ENCODE data around the gene MPND. TPM values are rescaled to one million over a fixed set of nuclear protein-coding genes. Genes with fewer than 3 reads are reported as not detected.

Gene MPND
- total RNA-seq, 1 donor from 2014 or later: 22.7 TPM

DNA sequence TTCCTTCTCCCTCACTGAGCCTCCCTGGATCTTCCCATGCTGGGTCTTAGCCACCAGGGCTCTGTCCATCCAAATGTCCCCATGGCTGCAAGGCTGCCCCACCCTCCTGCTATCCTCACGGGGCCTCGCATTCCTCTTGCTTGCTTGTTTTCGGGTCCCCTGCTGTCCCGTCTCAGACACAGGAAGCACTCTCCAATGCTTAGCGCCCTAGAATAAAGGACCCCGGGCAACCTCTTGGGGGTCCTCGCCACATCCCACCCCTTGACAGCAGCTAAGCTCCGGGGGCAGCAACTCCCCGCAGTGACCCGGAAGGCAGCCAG is 33.3 kb downstream of the MPND start:
- intact Hi-C loops (cut with micrococcal nuclease): no loop called here

DNA sequence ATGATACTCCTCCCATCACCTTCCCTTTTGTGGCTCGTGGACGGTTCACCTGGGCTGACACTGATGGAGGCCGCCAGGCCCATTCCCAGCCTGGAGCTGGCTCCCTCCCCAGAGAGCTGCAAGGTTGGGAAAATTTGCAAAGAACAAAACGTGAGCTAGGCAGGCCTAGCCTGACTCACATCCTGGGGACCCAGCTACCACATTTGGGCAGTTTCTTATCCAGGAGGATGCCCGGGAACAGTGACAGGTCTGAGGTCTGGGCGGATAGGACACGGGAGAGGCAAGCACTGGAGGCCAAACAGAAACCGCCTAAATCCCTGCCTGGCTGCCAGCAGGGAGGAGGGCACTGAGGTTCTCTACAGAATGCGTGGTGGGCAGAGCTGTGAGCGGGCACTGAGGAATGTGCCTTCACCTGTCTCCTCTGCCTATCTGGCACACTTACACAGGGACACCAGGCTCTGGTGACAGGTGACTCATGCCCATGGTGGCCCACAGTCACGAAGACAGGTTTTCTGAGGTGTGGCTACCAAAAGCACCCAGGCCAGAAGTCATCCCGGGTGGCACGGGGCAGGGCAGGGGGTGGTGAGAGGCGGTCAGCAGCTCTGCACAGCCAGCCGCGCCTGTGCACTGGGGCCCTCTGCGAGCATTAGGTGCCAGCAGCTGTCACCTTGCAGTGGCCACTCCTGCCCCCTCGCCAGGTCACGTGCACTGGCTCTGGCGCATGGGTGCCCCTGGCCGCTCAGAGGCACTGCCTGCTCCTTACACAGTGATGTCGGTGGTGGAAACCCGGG is 33.8 kb downstream of the MPND start:
- intact Hi-C loops (cut with micrococcal nuclease): no loop called here

DNA sequence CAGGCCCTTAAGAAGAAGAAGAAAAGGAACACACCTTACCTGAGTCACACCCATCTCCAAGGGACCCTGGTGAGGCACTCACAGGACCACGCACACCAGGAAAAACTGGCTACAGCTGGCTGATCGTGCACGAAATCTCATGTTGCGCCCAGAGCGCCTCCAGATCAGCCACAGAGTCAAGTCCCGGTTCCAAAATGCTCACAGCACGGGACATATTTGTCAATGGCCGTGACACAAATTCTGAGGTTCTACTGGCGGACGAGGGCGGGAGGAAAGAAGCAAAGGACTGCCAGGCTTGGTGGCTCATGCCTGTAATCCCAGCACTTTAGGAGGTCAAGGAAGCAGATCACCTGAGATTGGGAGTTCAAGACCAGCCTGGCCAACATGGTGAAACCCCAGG is 35.5 kb downstream of the MPND start:
- intact Hi-C loops (cut with micrococcal nuclease): no loop called here

DNA sequence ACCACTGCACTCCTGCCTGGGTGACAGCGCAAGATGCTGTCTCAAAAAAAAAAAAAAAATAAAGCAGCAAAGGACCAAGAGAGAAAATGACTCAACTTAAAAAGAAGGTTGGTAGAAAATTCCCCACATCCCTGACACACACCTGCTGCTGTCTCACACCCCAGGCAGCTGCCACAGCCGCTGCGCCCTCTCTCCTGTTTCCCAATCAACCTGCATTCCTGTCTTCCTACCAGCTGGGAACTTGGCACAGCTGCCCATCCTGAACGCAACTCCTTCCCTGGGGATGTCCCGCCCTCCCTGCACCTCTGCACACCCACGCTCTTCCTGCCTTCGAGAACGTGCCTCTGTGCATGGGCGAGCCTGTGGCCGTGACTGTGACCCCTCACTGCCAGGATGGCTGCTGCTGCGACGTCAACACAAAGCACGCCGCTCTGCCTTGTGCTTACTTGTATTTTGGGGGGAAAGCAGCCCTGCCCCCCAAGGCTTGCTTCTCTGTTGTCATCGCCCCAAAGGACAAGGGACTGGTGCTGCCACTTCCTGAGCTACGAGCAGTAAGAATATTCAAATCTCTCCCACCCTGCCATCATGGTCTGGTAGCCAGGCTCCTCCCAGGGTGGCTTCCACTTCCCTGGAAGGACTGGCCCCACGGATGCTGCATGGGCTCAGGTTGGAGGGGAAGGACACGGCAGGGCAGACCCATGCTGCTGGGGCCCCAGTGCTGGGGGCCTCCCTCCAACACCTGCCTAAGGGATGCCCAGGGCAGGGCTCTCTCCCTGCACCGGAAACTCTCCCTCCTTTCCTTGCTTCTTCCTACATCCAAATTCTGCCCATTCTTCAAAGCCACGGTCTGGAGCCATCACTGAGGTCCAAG is 36.3 kb downstream of the MPND start:
- intact Hi-C loops (cut with micrococcal nuclease): loop anchor here (1.0 kb wide), 2 partner anchors 9 to 23 kb away; partner anchors contain the start of gene CHAF1A

DNA sequence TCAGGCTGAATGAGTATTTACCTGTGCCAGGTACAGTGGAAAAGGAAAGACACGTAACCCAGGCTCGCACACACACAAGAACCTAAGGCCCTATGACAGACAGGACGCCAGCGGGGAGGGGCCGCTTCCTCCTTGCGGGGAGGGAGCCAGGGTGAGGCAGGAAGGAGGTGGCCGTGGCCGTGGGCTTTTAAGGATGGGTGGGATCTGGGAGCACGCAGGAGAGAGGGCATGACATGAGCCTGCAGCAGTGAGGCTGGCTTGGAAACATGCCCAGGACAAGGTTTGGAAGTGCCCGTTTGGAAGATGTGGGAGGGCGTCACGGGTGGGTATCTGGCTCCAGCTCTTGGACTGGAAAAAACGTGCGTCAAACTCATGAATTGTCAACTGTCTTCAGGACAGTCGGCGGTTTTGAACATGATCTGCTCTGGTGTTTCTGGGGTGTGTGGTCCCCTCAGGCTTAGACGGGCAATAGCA is 36.9 kb downstream of the MPND start:
- intact Hi-C loops (cut with micrococcal nuclease): loop anchor here (1.0 kb wide), 2 partner anchors 10 to 22 kb away; partner anchors contain the start of gene CHAF1A

DNA sequence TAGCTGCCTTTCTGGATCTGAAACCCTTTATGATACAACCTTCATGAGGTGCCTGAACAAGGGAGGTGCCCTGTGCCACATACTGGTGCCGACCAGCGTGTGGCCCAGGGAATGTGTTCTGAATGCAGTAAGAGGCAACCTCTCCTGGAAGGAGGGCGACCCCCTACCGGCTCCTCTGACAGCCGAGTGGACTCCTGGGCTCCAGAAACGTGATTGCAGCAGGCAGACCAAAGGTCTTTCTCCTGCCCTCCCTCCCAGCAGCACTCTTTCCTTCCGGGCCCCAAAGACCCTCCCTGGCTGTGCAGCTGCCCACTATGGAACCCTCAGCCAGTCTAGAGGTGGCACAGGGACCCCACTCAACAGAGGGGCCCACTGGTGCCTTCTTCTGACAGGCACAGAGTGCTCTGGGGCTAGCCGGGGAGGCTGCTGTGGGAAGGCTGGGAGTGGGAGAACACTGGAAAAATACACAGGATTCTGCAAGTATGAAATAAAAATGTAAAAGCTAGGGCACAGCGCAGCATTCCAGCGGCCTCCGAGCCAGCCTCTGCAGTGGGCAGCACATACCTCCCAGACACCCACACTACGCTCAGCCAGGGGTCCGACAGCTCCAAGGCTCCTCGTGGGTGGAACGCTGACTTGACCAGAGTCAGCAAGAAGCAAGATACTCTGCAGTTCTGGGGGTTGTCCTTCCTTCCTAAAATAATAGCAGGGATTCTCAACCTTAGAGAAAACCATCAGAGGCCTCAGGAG is 42.1 kb downstream of the MPND start:
- intact Hi-C loops (cut with micrococcal nuclease): no loop called here

DNA sequence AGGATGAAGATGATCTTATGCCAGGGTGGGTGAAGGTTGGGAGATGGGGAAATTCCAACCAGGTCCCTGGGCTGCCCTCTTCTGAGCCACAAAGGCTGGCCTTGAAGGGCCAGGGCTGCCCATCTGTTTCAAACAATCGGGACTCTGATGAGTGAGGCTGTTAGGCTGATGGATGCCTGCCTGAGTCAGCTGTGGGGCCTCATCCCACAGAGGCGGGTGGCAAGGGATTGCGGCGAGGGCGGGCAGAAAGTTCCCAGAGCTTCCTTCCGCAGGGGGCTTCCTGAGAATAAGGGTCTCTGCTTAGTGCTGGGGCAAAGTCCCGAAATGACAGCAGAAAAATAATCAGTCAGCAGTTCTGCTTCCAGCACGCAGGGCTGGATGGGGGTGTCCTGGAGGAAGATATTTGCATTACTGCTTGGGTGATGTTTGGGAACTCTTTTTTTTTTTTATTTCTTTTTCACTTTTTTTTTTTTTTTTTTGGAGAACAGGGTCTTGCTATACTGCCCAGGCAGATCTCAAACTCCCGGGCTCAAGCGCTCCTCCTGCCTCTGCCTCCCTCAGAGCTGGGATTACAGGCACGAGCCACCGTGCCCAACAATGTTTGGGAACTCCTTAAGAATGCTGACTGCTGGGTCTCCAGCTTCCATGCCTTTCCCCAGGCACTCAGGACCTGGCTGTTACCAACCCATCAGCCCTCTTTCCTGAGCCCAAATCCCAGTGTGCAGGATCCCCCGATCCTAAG is 42.9 kb downstream of the MPND start:
- intact Hi-C loops (cut with micrococcal nuclease): no loop called here

DNA sequence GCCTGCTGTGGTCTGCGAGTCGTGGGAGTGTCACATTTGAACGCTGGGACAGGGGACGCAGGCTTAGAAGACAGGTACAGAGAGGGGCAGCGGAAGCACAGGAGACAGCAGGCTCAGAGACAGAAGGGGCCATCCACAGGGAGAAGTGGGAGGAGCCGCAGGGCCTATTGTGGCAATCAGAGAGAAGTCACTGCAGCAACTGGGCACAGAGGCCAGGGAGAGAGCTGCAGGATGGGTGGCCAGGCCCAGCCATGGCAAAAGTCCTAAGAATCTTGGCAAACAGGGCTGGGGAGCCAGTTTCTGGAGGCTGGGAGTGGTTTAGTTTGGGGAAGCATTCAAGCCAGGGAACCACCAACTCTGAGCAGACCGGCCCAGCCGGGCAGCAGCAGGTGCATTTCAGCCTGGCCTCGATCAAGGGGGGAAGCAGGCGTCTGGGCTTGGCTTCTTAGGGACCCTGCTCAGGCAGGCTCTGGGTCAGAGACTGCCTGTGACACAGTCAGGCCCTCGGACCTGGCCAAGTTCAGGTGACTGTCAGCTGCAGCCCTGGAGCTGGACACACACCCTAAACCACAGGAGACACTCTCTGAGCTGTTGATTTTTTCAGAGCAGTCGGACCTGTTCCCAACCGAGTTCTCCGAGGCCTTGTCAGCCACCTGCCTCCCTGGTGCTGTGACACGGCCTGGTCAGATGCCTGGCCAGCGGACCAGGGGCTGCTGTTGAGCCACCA is 45.1 kb downstream of the MPND start:
- intact Hi-C loops (cut with micrococcal nuclease): no loop called here

DNA sequence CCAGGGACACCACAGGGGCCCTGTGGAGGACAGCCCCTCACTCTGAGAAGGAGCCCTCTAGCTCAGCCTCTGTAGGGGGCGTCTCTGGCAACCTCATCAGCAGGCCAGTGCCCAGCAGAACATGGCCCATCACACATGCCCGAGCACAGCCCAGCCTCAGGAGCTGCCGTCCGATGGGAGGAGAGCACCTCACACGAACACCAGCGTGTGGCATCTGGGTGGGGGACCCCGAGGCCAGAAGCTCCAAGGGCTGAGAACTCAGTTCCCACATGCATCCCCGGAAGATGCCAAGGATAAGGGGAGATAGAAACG is 45.7 kb downstream of the MPND start:
- intact Hi-C loops (cut with micrococcal nuclease): no loop called here

DNA sequence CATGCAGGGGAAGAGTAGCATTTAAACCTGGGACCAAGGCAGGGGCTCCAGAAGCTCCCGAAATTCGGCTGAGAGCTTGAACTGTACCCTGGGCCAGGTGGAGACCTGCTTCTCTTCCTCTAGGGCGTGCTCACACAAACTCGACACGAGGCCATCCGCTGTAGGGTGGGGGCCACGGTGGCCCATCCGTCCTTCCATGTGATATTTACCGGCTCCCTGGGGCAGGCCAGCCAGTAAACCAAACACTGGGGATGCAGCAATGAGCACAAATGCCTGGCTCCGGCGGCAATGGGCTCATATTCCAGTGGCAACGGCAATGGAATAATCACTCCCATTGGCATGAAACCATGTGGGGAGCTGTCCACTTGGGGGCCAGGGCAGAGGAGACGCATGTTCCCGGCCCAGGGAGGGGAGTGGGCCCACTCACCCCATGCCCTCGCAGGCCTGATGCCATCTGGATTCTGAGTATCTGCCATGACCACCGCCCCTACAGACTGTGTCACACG is 46.2 kb downstream of the MPND start:
- intact Hi-C loops (cut with micrococcal nuclease): no loop called here

DNA sequence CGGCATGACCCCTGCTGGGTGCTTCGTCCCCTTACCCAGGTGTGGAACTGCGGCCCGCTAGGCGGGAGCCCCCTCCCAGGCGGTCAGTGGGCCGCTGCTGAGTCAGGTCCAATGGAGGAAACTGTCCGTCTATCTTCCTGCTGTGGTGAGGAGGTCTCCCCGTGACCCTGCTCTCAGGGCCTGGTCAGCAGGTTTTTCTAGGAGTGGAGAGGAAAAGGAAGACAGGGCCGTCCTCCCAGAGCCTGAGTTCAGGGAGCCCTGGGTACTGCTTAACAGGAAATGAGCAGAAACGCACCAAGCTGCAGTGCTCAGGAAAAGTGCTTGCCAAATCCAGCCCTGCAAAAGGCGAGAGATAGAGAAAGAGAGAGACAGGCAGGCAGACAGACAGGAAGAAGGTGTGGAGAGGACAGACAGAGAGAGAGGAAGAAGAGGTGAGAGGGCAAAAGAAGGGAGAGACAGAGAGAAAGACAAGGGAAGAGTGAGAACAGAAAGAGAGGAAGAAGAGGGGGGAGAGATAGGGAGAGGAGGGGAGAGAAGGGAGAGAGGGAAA is 46.7 kb downstream of the MPND start:
- intact Hi-C loops (cut with micrococcal nuclease): no loop called here

DNA sequence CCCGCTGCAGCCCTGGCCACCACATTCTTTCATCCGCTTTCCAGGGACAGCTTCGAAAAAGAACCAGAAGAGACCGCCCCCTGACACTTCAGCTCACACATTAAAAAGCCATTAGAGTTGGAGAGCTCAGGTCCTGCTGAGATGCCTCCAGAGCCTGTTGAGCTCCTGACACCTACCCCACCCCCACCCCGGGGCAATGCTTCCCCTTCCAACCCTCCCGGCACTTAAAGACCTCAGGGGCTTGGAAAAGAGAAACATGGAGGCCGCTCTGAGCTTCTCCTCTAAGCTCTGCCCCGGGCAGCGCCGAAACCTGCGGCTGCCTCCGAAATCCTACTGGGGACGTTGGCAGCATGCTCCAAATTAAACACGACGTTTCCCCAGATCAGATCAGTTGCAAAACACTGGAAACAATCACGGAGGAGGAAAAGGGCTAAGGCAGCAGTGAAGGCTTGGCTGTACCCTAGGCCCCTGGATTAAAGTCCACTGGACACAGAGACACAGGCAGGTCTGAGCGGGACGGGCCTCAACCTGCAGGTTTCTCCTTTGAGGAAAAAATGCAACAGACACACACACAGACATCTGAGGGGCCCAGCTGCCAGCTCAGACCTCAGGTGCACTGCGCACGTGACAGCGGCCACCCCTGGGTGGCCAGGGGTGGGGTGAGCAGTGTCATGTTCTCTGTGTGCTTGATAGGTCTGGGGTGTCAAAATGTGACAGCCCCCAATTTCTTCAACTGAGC is 47.4 kb downstream of the MPND start:
- intact Hi-C loops (cut with micrococcal nuclease): no loop called here

DNA sequence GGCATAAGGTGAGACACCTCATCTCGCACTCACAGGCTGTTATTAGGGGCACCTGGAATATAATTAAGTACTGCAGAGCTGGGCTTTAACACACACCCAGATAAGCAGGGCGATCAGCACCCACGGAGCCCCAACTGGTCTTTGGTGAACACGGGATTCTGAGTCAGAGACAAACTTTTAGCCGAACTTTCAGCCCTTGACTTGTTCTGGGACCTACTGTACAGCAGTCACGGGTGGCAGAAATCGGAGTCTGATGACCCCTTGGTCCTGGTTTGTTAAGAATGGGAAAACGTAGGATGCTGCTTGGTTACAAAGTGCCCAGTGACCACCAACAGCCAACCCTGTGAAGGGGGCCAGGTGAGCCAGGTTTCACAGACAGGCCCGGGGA is 47.9 kb downstream of the MPND start:
- intact Hi-C loops (cut with micrococcal nuclease): no loop called here

DNA sequence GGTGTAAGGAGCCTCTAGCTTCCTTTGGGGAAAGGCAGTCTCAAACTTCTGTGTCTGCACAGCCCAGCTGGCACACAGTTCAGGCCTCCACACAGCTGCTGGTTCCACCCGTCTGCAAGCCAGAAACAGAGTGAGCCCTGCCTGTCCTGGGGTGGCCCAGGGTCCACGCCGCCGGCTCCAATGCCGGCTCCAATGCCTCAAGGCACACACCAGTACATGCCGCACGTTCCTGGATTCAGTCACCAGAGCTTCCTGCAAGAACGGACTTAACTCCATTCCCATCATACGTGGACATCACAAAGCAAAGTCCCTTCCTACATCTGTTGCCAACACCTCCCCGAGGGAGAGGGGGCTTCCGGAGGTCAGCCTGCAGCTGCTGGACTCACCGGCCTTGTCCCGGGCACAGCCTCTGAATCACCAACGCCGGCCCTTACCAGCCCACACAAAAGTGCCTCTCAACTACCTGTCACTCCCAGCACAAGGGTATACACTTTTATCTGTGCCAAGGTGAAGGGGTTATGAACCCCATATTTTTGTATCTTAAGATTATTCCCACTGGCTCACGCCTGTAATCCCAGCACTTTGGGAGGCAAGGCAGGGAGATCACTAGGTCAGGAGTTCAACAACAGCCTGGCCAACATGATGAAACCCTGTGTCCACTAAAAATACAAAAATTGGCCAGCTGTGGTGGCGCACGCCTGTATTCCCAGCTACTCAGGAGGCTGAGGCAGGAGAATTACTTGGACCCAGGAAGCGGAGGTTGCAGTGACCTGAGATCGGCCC is 48.5 kb downstream of the MPND start:
- intact Hi-C loops (cut with micrococcal nuclease): no loop called here

DNA sequence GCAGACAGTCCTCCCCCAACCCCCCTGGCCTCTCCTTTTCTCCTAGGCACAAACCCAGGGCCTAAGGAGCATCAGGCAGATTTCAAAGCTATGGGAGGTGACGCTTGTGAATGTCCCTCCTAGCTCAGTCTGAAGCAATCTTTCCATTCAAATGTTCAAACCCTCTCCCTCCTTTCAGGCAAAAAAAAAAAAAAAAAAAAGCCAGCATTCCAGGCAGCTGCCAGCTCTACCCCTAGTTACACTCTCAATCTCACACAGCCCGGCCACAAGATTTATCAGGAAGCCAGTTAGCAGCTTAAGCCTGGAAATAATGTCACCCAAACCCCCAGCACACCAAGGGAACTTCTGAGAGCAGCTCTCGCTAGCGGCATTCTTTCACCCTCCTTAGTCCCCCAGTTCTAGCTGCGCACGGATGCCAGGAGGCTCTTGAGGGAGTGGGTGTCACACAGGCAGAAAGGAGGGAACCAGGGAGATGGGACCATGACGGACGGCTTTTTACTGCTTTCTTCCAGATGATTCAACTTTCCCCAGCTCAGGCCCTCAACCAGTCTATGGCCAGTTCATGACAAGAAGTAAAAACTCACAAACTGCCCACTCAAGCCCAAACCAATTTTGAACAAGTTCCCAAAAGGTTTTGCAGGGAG is 50.7 kb downstream of the MPND start:
- intact Hi-C loops (cut with micrococcal nuclease): no loop called here

DNA sequence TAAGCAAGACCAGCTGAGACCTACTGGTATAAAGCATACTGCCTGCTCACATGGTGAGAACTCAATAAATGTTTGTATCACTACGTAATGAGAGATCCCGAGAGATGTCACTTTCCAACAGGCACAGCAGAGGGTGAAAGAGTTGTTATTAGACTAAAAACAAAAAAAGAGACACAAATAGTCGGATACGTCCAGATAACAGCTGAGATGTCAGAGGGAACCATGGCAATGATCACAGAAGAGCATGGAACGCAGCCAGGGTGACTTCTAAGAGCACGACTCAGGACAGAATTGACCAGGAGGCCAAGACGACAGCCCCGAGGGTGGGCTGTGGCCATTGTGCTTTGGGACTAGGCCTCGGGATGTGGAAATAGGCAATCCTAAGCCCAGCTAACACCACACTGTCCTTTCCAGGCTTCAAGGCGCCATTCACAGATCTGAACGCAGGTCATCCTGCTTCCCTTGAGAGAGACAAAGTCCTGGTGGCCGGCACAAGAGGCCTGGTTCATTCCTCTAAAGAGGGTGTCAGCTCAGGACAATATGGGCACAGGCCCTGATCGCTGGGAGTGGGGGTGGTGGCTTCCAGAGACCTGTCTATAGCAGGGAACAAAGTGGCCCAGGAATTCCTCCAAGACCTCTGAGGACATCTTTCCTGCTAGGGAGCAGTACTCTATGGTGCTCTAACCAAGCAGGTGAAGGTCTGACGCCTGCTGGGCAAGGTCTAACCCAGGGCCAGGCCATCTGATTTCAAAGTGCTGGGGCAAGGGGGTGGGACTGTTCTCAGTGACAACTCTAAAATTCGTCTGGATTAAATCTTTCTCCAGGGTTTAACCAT is 53.8 kb downstream of the MPND start:
- intact Hi-C loops (cut with micrococcal nuclease): no loop called here

DNA sequence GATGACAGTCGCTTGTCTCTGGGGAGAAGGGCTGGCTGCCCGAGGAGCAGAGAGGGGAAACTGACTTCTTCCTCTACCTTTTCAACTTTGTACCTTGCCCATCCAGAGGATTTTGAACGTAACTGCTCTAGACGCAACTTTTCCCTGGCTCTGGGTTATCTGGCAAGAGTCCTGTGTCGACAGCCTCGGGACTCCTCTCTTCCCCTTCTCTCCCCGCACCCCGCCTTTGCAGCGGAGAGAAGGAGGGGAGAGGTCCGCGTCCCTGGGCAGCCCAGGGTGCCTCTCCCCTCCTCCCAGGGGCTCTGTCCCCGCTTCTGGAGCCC is 56.4 kb downstream of the MPND start:
- intact Hi-C loops (cut with micrococcal nuclease): loop anchor here (1.0 kb wide), 4 partner anchors 30 to 152 kb away; partner anchors contain the start of gene YJU2

Measured in T-helper 2 cell treated with Interferon-gamma antibody and Interleukin-4, amounts not matched to agents 100 ng/mL and 5 ng/mL, for 36 hours (primary cell).